ENCODE results near the gene PIK3CD.
A peak's percentile ranks its signal among the peaks of the same experiment; 100 is the strongest.
"Not testable (repeated sequence)": the region's sequence is repeated elsewhere in the genome, so short reads cannot be mapped to it uniquely, and the experiment has no call there.

The PIK3CD gene

DNA sequence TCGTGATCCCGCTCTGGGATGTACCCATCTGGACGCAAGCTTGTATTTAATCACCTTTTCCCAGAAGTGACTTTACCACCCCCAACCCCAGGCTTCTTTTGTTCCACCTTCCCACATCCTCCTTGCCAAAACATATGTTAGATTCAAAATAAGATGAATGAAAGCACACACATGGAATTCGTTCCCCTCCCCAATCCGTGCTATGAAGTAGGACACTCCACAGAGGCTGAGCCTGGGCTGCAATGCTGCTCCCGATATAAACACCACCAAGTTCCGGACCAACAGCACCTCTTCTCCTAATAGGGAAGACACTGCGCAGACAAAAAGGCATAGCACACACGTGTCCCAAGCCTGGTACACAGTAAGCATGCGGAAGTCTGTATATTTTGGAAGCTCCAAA lies 86.1 kb downstream of the PIK3CD start:
- Mint-ChIP-seq H3K4me1 (peaks cover 28% of the 10 kb centered on the region), H3K27ac (no peak overlapping the region), H3K4me3 (no peak overlapping the region), H3K27me3 (peaks cover 4% of the 10 kb centered on the region), H3K36me3 (peaks cover 67% of the 10 kb centered on the region), H3K9me3 (no peaks in the 10 kb centered on the region)
- CTCF ChIA-PET: interaction anchor here (1.5 kb wide), 1 partner anchor 131 kb away, joined by 4 read pairs; no protein-coding TSS in a partner anchor
- DNase-seq: no peak

DNA sequence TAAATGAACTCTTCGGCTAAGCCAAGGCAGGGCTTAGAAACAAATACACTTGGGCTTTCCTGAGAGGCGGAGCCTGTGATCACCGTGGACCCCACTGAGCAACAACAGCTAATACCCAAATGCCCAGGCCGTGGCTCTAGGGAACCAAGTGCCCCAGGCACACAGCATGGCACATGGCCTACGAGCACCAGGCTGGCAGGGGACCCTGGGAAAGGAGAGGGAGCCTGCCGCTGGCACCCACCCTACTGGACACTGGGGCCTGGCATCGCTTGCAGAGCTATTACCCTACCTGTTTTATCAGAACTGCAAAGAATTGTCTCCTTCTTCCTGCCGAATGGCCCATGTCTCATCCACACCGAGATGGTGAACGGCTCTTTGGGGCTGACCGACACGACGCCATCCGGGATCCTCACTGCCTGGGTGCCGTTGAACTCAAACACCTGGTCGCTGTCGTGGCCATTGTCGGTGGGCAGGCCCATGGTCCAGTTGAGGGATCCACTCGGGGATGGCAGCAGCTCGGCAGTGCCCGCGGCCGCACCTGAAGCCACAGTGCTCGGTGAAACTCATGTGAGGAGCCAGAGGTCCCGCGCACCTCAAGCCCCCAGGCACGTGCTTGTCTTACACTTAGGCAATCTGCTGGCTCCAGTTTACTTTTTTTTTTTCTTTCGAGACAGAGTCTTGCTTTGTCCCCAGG lies 92.7 kb downstream of the PIK3CD start:
- Mint-ChIP-seq H3K36me3 (peaks cover 52% of the 10 kb centered on the region), H3K27ac (no peak overlapping the region), H3K27me3 (no peaks in the 10 kb centered on the region), H3K9me3 (no peaks in the 10 kb centered on the region), H3K4me1 (no peaks in the 10 kb centered on the region), H3K4me3 (no peak overlapping the region)
- CTCF ChIA-PET: interaction anchor here (0.6 to 0.9 kb wide), 2 partner anchors 41 to 48 kb away, joined by 3 read pairs; no protein-coding TSS in a partner anchor
- no peak for DNase-seq

DNA sequence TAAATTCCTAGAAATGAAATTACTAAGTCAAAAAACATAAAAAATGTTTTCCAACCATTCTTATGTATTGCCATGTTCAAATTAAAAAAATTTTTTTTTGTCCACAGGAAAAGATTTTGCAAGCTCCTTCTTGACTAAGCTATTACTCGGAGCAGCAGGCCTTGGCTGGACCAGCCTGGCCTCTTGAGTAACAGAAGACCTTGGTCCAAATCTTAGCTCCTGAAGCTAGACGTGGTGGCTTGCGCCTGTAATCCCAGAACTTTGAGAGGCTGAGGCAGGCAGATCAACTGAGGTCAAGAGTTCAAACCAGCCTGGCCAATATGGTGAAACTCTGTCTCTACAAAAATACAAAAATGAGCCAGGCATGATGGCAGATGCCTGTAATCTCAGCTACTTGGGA lies 94.7 kb downstream of the PIK3CD start:
- H3K27me3 Mint-ChIP-seq: no peaks in the 10 kb centered on the region
- no peaks in the 10 kb centered on the region for H3K4me1 Mint-ChIP-seq
- CTCF ChIA-PET: interaction anchor here (1.1 kb wide), 1 partner anchor 120 kb away, joined by 5 read pairs; no protein-coding TSS in a partner anchor
- no peak overlapping the region for H3K27ac Mint-ChIP-seq
- peaks cover 53% of the 10 kb centered on the region for H3K36me3 Mint-ChIP-seq
- DNase-seq: no peak
- no peak overlapping the region for H3K4me3 Mint-ChIP-seq
- H3K9me3 Mint-ChIP-seq: no peaks in the 10 kb centered on the region

DNA sequence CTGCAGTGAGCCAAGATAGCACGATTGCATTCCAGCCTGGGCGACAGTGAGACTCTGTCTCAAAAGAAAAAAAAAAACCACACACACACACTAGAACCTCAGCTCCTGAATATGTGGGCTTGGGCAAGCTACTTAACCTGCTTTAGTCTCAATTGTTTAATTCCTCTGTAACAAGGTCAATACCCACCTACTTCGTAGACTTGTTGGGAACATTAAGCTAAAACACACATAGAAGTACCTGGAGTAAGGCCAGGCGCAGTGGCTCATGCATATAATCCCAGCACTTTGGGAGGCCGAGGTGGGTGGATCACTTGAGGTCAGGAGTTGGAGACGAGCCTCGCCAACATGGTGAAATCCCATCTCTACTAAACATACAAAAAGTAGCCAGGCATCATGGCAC lies 95.1 kb downstream of the PIK3CD start:
- CTCF ChIA-PET: interaction anchor here (1.1 kb wide), 1 partner anchor 120 kb away, joined by 5 read pairs; no protein-coding TSS in a partner anchor
- DNase-seq: no peak
- Mint-ChIP-seq H3K27me3 (no peaks in the 10 kb centered on the region), H3K27ac (no peak overlapping the region), H3K9me3 (no peaks in the 10 kb centered on the region), H3K4me3 (no peak overlapping the region), H3K36me3 (peaks cover 57% of the 10 kb centered on the region), H3K4me1 (no peaks in the 10 kb centered on the region)

DNA sequence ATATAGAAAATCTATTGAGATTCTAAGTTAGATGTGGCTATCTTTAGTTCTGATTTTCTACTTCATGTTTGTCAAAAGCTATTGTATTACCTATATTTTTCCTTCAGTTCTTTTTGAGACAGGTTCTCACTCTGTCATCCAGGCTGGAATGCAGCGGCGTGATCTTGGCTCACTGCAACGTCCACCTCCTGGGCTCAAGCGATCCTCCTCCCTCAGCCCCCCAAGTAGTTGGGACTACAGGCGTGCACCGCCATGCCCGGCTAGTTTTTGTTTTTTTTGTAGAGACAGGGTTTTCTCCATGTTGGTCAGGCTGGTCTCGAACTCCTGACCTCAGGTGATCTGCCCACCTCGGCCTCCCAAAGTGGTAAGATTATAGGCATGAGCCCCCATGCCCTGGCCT lies 96.9 kb downstream of the PIK3CD start:
- H3K4me3 Mint-ChIP-seq, H3K27me3 Mint-ChIP-seq, H3K4me1 Mint-ChIP-seq, CTCF ChIA-PET, H3K9me3 Mint-ChIP-seq, DNase-seq, H3K27ac Mint-ChIP-seq: not testable (repeated sequence)
- peaks cover 52% of the 10 kb centered on the region for H3K36me3 Mint-ChIP-seq

DNA sequence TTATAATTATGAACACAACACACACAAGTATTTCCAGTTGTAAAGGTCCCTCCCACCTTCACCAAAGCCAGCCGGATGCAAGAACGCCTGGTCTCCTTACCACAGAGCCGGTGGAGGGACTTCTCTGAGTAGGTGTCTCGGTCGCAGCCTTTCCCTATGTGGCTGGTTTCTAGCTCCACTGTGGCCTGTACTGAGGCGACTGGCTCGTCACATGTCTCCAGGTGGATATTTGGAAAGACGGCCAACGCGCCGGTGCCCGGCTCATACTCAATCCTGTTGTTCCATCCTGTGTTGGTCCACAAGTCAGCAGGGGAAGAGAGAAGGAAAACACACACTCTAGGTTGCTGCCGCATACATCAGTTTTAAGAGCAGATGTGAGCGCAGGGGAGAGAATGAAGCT lies 97.8 kb downstream of the PIK3CD start:
- DNase-seq: no peak
- no peak overlapping the region for H3K4me3 Mint-ChIP-seq
- no peaks in the 10 kb centered on the region for H3K27me3 Mint-ChIP-seq
- H3K4me1 Mint-ChIP-seq: no peaks in the 10 kb centered on the region
- CTCF ChIA-PET: no interaction called here
- peaks cover 44% of the 10 kb centered on the region for H3K36me3 Mint-ChIP-seq
- no peaks in the 10 kb centered on the region for H3K9me3 Mint-ChIP-seq
- H3K27ac Mint-ChIP-seq: no peak overlapping the region

DNA sequence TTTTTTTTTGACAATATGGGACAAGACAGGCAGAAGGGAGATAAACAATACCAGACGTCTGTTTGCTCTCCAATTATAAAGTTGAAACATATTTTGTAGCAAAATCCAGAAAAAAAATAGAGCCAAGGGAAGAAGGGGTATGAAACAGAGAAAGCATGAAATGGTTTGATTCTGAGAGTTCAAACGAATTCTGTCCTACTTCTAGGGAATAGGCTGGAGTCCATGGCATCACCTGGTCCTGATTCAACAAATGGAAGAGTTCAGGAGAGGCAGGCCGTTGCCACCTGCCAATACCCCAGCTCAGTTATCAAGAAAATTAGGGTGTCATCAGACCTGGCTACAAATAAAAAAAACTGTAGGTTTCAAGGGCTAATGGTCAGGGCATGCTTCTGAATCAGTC lies 100.4 kb downstream of the PIK3CD start:
- H3K4me3 Mint-ChIP-seq: no peak overlapping the region
- H3K9me3 Mint-ChIP-seq: no peaks in the 10 kb centered on the region
- CTCF ChIA-PET: no interaction called here
- no peak for DNase-seq
- no peaks in the 10 kb centered on the region for H3K27me3 Mint-ChIP-seq
- no peaks in the 10 kb centered on the region for H3K4me1 Mint-ChIP-seq
- H3K27ac Mint-ChIP-seq: no peak overlapping the region
- peaks cover 43% of the 10 kb centered on the region for H3K36me3 Mint-ChIP-seq

DNA sequence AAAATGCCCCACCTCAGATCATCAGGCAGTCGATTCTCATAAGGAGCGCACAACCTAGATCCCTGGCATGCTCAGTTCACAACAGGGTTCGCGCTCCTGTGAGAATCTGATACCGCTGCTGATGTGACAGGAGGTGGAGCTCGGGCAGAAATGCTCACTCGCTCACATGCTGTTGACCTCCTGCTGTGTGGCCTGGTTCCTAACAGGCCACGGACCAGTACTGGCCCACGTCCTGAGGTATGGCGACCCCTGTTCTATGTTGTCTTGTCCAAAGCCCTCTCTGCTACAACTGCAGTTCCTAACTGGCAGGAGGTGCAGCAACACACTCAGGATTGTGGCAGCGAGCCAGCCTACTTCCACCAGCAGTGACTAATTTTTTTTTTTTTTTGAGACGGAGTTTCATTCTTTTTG lies 101.6 kb downstream of the PIK3CD start:
- H3K27me3 Mint-ChIP-seq: no peaks in the 10 kb centered on the region
- no peaks in the 10 kb centered on the region for H3K4me1 Mint-ChIP-seq
- H3K36me3 Mint-ChIP-seq: peaks cover 42% of the 10 kb centered on the region
- no peaks in the 10 kb centered on the region for H3K9me3 Mint-ChIP-seq
- no peak overlapping the region for H3K4me3 Mint-ChIP-seq
- H3K27ac Mint-ChIP-seq: no peak overlapping the region
- no peak for DNase-seq
- CTCF ChIA-PET: interaction anchor here (1.0 kb wide), 1 partner anchor 32 kb away, joined by 3 read pairs; no protein-coding TSS in a partner anchor

DNA sequence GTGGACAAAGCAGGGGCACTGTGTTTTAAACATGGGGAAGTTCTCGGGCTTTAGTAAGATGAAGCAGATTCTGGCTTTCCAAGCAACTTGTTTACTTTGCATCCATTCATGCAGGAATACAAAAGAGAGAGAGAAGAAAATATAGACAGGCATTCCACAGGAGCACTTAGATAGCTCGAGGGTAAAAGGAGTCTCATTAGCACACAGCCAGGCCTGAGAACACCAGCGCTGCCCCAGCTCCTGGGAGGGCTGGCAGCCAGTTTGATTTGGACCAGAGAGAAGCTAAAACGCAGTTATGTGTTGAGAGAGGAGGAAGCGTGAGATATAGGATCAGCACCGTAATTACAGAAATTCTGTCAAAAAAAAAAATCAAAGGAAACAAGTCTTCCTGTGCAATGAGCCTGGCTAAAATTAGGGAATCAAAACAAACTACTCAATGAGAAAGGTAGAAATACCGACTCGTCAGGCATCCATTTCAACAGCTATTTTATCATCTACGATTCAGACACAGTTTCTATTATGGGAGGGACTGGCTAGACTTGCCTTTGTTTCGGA lies 104.0 kb downstream of the PIK3CD start:
- Mint-ChIP-seq H3K27me3 (no peaks in the 10 kb centered on the region), H3K9me3 (no peaks in the 10 kb centered on the region), H3K27ac (no peak overlapping the region), H3K4me1 (peaks cover 3% of the 10 kb centered on the region), H3K36me3 (peaks cover 30% of the 10 kb centered on the region), H3K4me3 (no peak overlapping the region)
- no peak for DNase-seq
- CTCF ChIA-PET: interaction anchor here (0.6 kb wide), 1 partner anchor 29 kb away, joined by 3 read pairs; no protein-coding TSS in a partner anchor

DNA sequence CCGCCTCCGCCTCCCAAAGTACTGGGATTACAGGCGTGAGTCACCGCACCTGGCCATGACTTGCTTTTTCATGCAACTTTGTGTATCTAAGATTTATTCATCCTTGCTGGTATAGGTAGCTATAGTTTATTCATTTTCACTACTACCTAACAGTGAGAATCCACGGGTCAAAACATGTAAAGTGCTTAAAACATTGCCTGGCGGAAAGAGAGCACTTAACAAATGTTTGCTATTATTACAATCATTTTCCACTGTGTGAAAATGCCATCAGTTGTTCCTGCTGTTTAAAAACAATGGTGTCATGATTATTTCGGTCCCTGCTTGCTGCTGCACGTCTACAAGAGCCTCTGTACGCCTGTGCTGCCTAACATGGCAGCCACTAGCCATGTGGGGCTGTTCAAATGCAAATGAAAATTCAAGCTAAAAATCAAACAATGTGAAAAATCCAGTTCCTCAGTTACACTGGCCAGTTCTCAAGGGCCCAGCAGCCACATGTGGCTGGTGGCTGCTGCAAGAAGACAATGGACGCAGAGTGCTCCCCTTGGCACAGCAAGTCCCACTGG lies 107.1 kb downstream of the PIK3CD start:
- H3K4me3 Mint-ChIP-seq: no peak overlapping the region
- peaks cover 3% of the 10 kb centered on the region for H3K4me1 Mint-ChIP-seq
- H3K36me3 Mint-ChIP-seq: peaks cover 24% of the 10 kb centered on the region
- no peaks in the 10 kb centered on the region for H3K9me3 Mint-ChIP-seq
- CTCF ChIA-PET: no interaction called here
- no peaks in the 10 kb centered on the region for H3K27me3 Mint-ChIP-seq
- H3K27ac Mint-ChIP-seq: peak overlapping the region; percentile 69
- no peak for DNase-seq

DNA sequence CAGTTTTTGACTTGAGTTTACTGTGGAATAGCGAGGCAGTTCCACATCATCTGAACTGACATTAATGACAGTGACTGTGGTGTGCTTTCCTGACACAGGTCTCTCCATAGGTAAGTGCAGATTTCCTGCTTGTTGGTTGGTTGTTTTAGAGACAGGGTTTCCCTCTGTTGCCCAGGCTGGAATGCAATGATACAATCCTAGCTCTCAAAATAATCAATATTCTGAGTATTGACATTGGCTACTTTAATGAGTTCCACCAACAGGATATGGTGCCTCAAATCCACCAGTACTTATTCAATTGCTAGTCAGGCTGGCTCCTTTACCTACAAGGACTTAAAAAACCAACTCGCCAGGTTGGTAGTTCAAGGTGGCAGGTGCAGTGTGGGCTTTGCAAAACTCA lies 108.4 kb downstream of the PIK3CD start:
- H3K27me3 Mint-ChIP-seq: no peaks in the 10 kb centered on the region
- H3K36me3 Mint-ChIP-seq: peaks cover 29% of the 10 kb centered on the region
- H3K9me3 Mint-ChIP-seq: no peaks in the 10 kb centered on the region
- DNase-seq: no peak
- H3K4me3 Mint-ChIP-seq: no peak overlapping the region
- CTCF ChIA-PET: no interaction called here
- H3K27ac Mint-ChIP-seq: no peak overlapping the region
- peaks cover 9% of the 10 kb centered on the region for H3K4me1 Mint-ChIP-seq

DNA sequence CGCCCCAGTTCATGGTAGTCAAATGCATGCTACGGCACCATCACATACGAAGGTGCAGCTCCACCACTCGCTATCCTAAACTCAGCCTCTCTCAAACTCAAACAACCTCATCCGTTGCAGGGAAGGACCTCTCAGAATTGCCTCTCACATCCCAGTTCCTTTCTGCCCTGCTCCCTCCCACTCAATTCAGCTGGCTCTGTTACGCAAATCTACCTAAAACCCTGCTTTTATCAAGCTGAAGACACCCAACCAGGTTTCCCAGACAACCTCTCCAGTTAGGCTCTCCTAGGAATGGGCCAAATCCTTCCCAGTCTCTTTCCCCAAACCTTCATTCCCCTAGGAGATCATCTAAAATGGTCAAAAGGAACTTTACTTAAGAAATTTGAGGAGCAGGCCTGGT lies 109.3 kb downstream of the PIK3CD start:
- H3K4me3 Mint-ChIP-seq: no peak overlapping the region
- CTCF ChIA-PET: no interaction called here
- peaks cover 22% of the 10 kb centered on the region for H3K36me3 Mint-ChIP-seq
- H3K27ac Mint-ChIP-seq: no peak overlapping the region
- no peak for DNase-seq
- no peaks in the 10 kb centered on the region for H3K9me3 Mint-ChIP-seq
- peaks cover 9% of the 10 kb centered on the region for H3K4me1 Mint-ChIP-seq
- no peaks in the 10 kb centered on the region for H3K27me3 Mint-ChIP-seq

DNA sequence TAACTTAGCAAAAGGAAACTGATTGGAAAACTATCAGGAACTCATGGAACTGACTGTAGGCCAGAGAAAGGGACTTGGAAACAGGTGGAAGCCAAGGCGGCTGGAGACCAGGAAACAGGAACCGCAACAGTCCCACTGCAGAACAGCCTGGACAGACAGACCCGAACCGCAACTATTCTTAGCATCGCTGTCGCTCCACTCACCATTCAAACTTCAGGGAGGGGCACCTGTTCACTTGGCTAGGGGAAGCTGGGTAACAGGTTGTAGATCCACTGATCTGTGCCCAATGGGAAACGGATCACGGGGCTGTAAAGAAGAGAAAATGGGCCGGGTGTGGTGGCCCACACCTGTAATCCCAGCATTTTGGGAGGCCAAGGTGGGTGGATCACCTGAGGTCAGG lies 110.3 kb downstream of the PIK3CD start:
- CTCF ChIA-PET: no interaction called here
- Mint-ChIP-seq H3K36me3 (peaks cover 20% of the 10 kb centered on the region), H3K9me3 (no peaks in the 10 kb centered on the region), H3K27me3 (no peaks in the 10 kb centered on the region), H3K4me3 (no peak overlapping the region), H3K27ac (no peak overlapping the region), H3K4me1 (peaks cover 9% of the 10 kb centered on the region)
- no peak for DNase-seq

DNA sequence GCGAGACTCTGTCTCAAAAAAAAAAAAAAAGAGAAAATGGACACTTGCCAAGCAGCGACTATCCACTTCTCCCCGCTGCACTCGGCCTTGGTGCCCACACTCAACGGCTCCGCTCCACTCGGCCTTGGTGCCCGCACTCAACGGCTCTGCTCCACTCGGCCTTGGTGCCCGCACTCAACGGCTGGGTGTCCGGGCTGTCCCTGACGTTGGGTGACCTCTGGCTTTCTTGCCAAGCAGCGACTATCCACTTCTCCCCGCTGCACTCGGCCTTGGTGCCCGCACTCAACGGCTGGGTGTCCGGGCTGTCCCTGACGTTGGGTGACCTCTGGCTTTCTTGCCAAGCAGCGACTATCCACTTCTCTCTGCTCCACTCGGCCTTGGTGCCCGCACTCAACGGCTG lies 110.9 kb downstream of the PIK3CD start:
- H3K9me3 Mint-ChIP-seq, H3K27ac Mint-ChIP-seq, H3K27me3 Mint-ChIP-seq, H3K4me1 Mint-ChIP-seq, DNase-seq, CTCF ChIA-PET, H3K4me3 Mint-ChIP-seq: not testable (repeated sequence)
- H3K36me3 Mint-ChIP-seq: peaks cover 20% of the 10 kb centered on the region

DNA sequence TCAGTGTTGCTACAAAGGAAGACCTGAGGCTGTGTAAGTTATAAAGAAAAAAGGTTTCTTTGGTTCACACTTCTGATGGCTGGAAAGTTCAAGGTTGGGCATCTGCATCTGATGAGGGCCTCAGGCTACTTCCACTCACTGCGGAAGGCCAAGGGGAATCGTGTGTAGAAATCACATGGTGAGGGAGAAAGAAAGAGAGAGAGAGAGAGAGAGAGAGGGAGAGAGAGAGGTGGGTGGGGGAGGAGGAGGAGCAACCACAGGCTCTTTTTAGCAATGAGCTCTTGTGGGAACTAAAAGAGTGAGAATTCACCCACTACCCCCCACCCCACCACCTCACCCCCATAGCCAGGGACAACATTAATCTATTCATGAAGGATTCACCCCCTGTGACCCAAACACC lies 112.4 kb downstream of the PIK3CD start:
- H3K36me3 Mint-ChIP-seq: peaks cover 19% of the 10 kb centered on the region
- no peaks in the 10 kb centered on the region for H3K27me3 Mint-ChIP-seq

More for the DNA sequence above, 112.4 kb downstream of the PIK3CD start:
- Mint-ChIP-seq H3K4me3 (no peak overlapping the region), H3K27ac (no peak overlapping the region), H3K9me3 (no peaks in the 10 kb centered on the region), H3K4me1 (peaks cover 13% of the 10 kb centered on the region)
- no peak for DNase-seq
- CTCF ChIA-PET: no interaction called here

Data from activated naive CD4-positive, alpha-beta T cell treated with anti-CD3 and anti-CD28 coated beads, Interleukin-2, amount 10 ng/mL, durations not matched to agents 7 days and 5 days (primary cell).